Large intestine (tissue), 3 donors: ENCODE data around the gene FBXW5. TPM values are rescaled to one million over a fixed set of nuclear protein-coding genes. Genes with fewer than 3 reads are reported as not detected.

Experiments
- DNase-seq, 2 donors: peaks; one replicate each; pipeline versions ENCODE4 v3.0.0 to v3.0.0-alpha.2; 2013
- H3K27ac ChIP-seq: one replicate; pipeline ENCODE4 v1.5.1; 2013; ENCODE audit warnings: low read length
- H3K27me3 ChIP-seq: 2 replicates; pipeline ENCODE4 v1.6.1; 2013; ENCODE audit warnings: low read length; ENCODE audit not compliant: control insufficient read depth, insufficient read depth
- H3K36me3 ChIP-seq: 2 replicates; pipeline ENCODE4 v1.6.1; 2013; ENCODE audit warnings: low read length; ENCODE audit not compliant: control insufficient read depth, insufficient read depth
- H3K4me1 ChIP-seq: one replicate; pipeline ENCODE4 v1.6.1; 2013; ENCODE audit warnings: low read length; ENCODE audit not compliant: control insufficient read depth, insufficient read depth
- H3K4me3 ChIP-seq: one replicate; pipeline ENCODE4 v1.5.1; 2013; ENCODE audit warnings: low read length
- H3K9me3 ChIP-seq: one replicate; pipeline ENCODE4 v1.6.1; 2013; ENCODE audit warnings: mild to moderate bottlenecking, low read depth, low read length, moderate library complexity; ENCODE audit not compliant: control insufficient read depth
- WGBS: methylation state at CpG from one replicate; pipeline ENCODE4 v1.1.5; 2013; ENCODE audit warnings: low lambda C conversion rate; ENCODE audit not compliant: insufficient coverage; 5-methylcytosine and 5-hydroxymethylcytosine counted together
- polyA plus RNA-seq: library from polyadenylated mRNA; unstranded; fragments of 120-200 nt; gene quantifications from one replicate; pipeline ENCODE4 v1.2.1, GENCODE V29; 2013

The FBXW5 gene
- polyA plus RNA-seq, 1 donor = 86.8 TPM

- H3K4me3 ChIP-seq = no peak overlapping the region
- H3K27ac ChIP-seq = no peak overlapping the region
- H3K9me3 ChIP-seq = no peaks in the 10 kb centered on the region
- no CpG with 5 or more reads among the region's 29 CpGs for WGBS
- peaks cover 11% of the 10 kb centered on the region for H3K4me1 ChIP-seq
- no peaks in the 10 kb centered on the region for H3K27me3 ChIP-seq
- H3K36me3 ChIP-seq = peaks cover 59% of the 10 kb centered on the region
- no peak for DNase-seq
Measured at GRCh38 chr9:136907011-136907914, 37.3 kb downstream of the FBXW5 start.

- DNase-seq = no peak
- H3K4me3 ChIP-seq = no peak overlapping the region
- no CpG with 5 or more reads among the region's 4 CpGs for WGBS
- H3K4me1 ChIP-seq = peaks cover 21% of the 10 kb centered on the region
- no peaks in the 10 kb centered on the region for H3K9me3 ChIP-seq
- H3K27ac ChIP-seq = no peak overlapping the region
- H3K36me3 ChIP-seq = peaks cover 62% of the 10 kb centered on the region
- H3K27me3 ChIP-seq = no peaks in the 10 kb centered on the region
Measured at GRCh38 chr9:136906266-136906665, 38.3 kb downstream of the FBXW5 start.

- DNase-seq = peak in 1 of 2 donors; percentile 40
- WGBS = no CpG with 5 or more reads among the region's 12 CpGs
- Histone ChIP-seq H3K36me3 (peaks cover 67% of the 10 kb centered on the region), H3K27me3 (no peaks in the 10 kb centered on the region), H3K4me3 (no peak overlapping the region), H3K27ac (peak overlapping the region; percentile 94), H3K9me3 (no peaks in the 10 kb centered on the region), H3K4me1 (peaks cover 28% of the 10 kb centered on the region)
Measured at GRCh38 chr9:136903041-136903554, 41.4 kb downstream of the FBXW5 start.

- Histone ChIP-seq H3K36me3 (peaks cover 59% of the 10 kb centered on the region), H3K27me3 (no peaks in the 10 kb centered on the region), H3K4me1 (peaks cover 28% of the 10 kb centered on the region), H3K27ac (peak overlapping the region; percentile 94), H3K4me3 (no peak overlapping the region), H3K9me3 (no peaks in the 10 kb centered on the region)
- peak; percentile 89 to 93 for DNase-seq
- WGBS = no CpG with 5 or more reads among the region's 15 CpGs
Measured at GRCh38 chr9:136902259-136902821, 42.2 kb downstream of the FBXW5 start.

GRCh38 chr9:136901516-136902258 lies 42.9 kb downstream of the FBXW5 start:
- Histone ChIP-seq H3K36me3 (peaks cover 53% of the 10 kb centered on the region), H3K4me1 (peaks cover 28% of the 10 kb centered on the region), H3K27me3 (no peaks in the 10 kb centered on the region), H3K4me3 (no peak overlapping the region), H3K27ac (peak overlapping the region; percentile 94), H3K9me3 (no peaks in the 10 kb centered on the region)
- peak; percentile 77 to 84 for DNase-seq
- no CpG with 5 or more reads among the region's 20 CpGs for WGBS

- no peaks in the 10 kb centered on the region for H3K27me3 ChIP-seq
- H3K27ac ChIP-seq = peak overlapping the region; percentile 94
- H3K4me1 ChIP-seq = peaks cover 28% of the 10 kb centered on the region
- peaks cover 47% of the 10 kb centered on the region for H3K36me3 ChIP-seq
- no peak overlapping the region for H3K4me3 ChIP-seq
- H3K9me3 ChIP-seq = no peaks in the 10 kb centered on the region
- DNase-seq = no peak
- WGBS = 80% methylated on average over 1 of the region's 13 CpGs
Measured at GRCh38 chr9:136900988-136901515, 43.5 kb downstream of the FBXW5 start.

GRCh38 chr9:136900556-136900955 lies 44.0 kb downstream of the FBXW5 start:
- H3K9me3 ChIP-seq = no peaks in the 10 kb centered on the region
- H3K36me3 ChIP-seq = peaks cover 48% of the 10 kb centered on the region
- WGBS = no CpG with 5 or more reads among the region's 10 CpGs
- H3K4me1 ChIP-seq = peaks cover 28% of the 10 kb centered on the region
- peak overlapping the region; percentile 94 for H3K27ac ChIP-seq
- H3K4me3 ChIP-seq = no peak overlapping the region
- no peak for DNase-seq
- H3K27me3 ChIP-seq = no peaks in the 10 kb centered on the region

- no peak overlapping the region for H3K27ac ChIP-seq
- no peaks in the 10 kb centered on the region for H3K9me3 ChIP-seq
- no CpG with 5 or more reads among the region's 9 CpGs for WGBS
- H3K4me3 ChIP-seq = no peak overlapping the region
- DNase-seq = peak in 1 of 2 donors; percentile 59
- H3K36me3 ChIP-seq = peaks cover 49% of the 10 kb centered on the region
- H3K4me1 ChIP-seq = peaks cover 28% of the 10 kb centered on the region
- no peaks in the 10 kb centered on the region for H3K27me3 ChIP-seq
Measured at GRCh38 chr9:136899196-136899595, 45.3 kb downstream of the FBXW5 start.

- no peak overlapping the region for H3K4me3 ChIP-seq
- peaks cover 28% of the 10 kb centered on the region for H3K4me1 ChIP-seq
- no peaks in the 10 kb centered on the region for H3K9me3 ChIP-seq
- no peak overlapping the region for H3K27ac ChIP-seq
- DNase-seq = no peak
- peaks cover 50% of the 10 kb centered on the region for H3K36me3 ChIP-seq
- H3K27me3 ChIP-seq = no peaks in the 10 kb centered on the region
- WGBS = 100% methylated on average over 1 of the region's 21 CpGs
Measured at GRCh38 chr9:136898483-136899100, 45.9 kb downstream of the FBXW5 start.
